ENCODE measurements around the gene FASTKD1.

GRCh38 chr2:169525434-169525833 is 48.2 kb downstream of the FASTKD1 start:
- TF ChIP-seq FOXP2 (optimal IDR thresholded peaks at IDR 0.05; ENCODE audit: borderline replicate concordance, extremely low read depth, extremely low read length, insufficient read depth) (no peak), REST (IDR thresholded peaks at IDR 0.05; ENCODE audit: insufficient read depth in 1 of 2, low read depth in 2 of 2, low read length in 2 of 2) (no peak)

Measured in PFSK-1 (cell line).